HG03460 (cell line): ENCODE measurements around the gene ZBTB16.
"Not testable (repeated sequence)": the region's sequence is repeated elsewhere in the genome, so short reads cannot be mapped to it uniquely, and the experiment has no call there.

Source experiments
- ATAC-seq: cut with Tn5 transposase; IDR thresholded peaks from one replicate; pipeline ENCODE4 v1.9.1; 2021; ENCODE audit not compliant: unreplicated experiment

Gene ZBTB16

GRCh38 chr11:114040706-114041211 is 18.8 kb upstream of the ZBTB16 start:
- ATAC-seq: no peak

- ATAC-seq: no peak
Observed at GRCh38 chr11:114042234-114042633, 17.3 kb upstream of the ZBTB16 start.

- ATAC-seq: no peak
Observed at GRCh38 chr11:114044042-114044871, 15.3 kb upstream of the ZBTB16 start.

GRCh38 chr11:114047327-114047726 is 12.2 kb upstream of the ZBTB16 start:
- ATAC-seq: no peak

- ATAC-seq: no peak
Observed at GRCh38 chr11:114049050-114049449, 10.5 kb upstream of the ZBTB16 start.

- not testable (repeated sequence) for ATAC-seq
Observed at GRCh38 chr11:114049766-114050165, 9.7 kb upstream of the ZBTB16 start.

GRCh38 chr11:114050258-114050927 is 9.1 kb upstream of the ZBTB16 start:
- no peak for ATAC-seq

- ATAC-seq: no peak
Observed at GRCh38 chr11:114051558-114051957, 8.0 kb upstream of the ZBTB16 start.

- ATAC-seq: no peak
Observed at GRCh38 chr11:114052160-114052559, 7.4 kb upstream of the ZBTB16 start.

GRCh38 chr11:114053406-114053805 is 6.1 kb upstream of the ZBTB16 start:
- no peak for ATAC-seq

- ATAC-seq: no peak
Observed at GRCh38 chr11:114054806-114055205, 4.7 kb upstream of the ZBTB16 start.

GRCh38 chr11:114056409-114056808 is 3.1 kb upstream of the ZBTB16 start:
- no peak for ATAC-seq

- ATAC-seq: no peak
Observed at GRCh38 chr11:114057147-114057546, 2.4 kb upstream of the ZBTB16 start.

- no peak for ATAC-seq
Observed at GRCh38 chr11:114057605-114058004, 1.9 kb upstream of the ZBTB16 start.

GRCh38 chr11:114058026-114058706 is 1.3 kb upstream of the ZBTB16 start:
- no peak for ATAC-seq

- ATAC-seq: no peak
Observed at GRCh38 chr11:114058871-114059277, 637 bp upstream of the ZBTB16 start.

GRCh38 chr11:114059984-114060391 is 477 bp downstream of the ZBTB16 start:
- no peak for ATAC-seq

- ATAC-seq: no peak
Observed at GRCh38 chr11:114060392-114061047, 1.0 kb downstream of the ZBTB16 start.

- no peak for ATAC-seq
Observed at GRCh38 chr11:114061048-114061680, 1.7 kb downstream of the ZBTB16 start.

- no peak for ATAC-seq
Observed at GRCh38 chr11:114061681-114062049, 2.2 kb downstream of the ZBTB16 start.

- no peak for ATAC-seq
Observed at GRCh38 chr11:114062272-114062671, 2.8 kb downstream of the ZBTB16 start.
